Esophagus squamous epithelium (tissue), 5 donors: Measurements from ENCODE around the gene DCDC2C. TPM values are rescaled to one million over a fixed set of nuclear protein-coding genes. Genes with fewer than 3 reads are reported as not detected.

Experiments used
- DNase-seq: peaks from one replicate; lab custom pipeline; 2025; lab: John Stamatoyannopoulos, UW
- H3K27ac ChIP-seq, 4 donors: fragments of 200-600 bp; sonication (generic); one replicate each; pipeline ENCODE4 v1.5.1; 2016 to 2019; ENCODE audit warnings: mild to moderate bottlenecking in 1 of 4
- H3K27me3 ChIP-seq, 4 donors: fragments of 200-600 bp; sonication (generic); 1 replicate in 3 of 4; 2 replicates in 1 of 4; pipeline versions ENCODE4 v1.5.1 to v1.6.0; 2017 to 2021; ENCODE audit warnings: antibody characterized with exemption in 1 of 4
- H3K36me3 ChIP-seq, 3 donors: fragments of 200-600 bp; sonication (generic); one replicate each; pipeline ENCODE4 v1.5.1; 2016 to 2019
- H3K4me1 ChIP-seq, 3 donors: fragments of 200-600 bp; sonication (generic); one replicate each; pipeline ENCODE4 v1.5.1; 2017 to 2019
- H3K4me3 ChIP-seq, 4 donors: fragments of 200-600 bp; sonication (generic); 1 replicate in 3 of 4; 2 replicates in 1 of 4; pipeline ENCODE4 v1.5.1; 2016 to 2019; ENCODE audit warnings: mild to moderate bottlenecking in 2 of 4, moderate library complexity in 1 of 4
- H3K9me3 ChIP-seq, 3 donors: fragments of 200-600 bp; sonication (generic); one replicate each; pipeline ENCODE4 v1.5.1; 2016 to 2019
- POLR2A ChIP-seq, 4 donors: fragments of 450-650 bp; IDR thresholded peaks; one replicate each; pipeline ENCODE4 v1.6.1; 2017; ENCODE audit warnings: antibody characterized with exemption in 4 of 4, mild to moderate bottlenecking in 4 of 4, moderate library complexity in 3 of 4
- WGBS, 2 donors: methylation state at CpG; one replicate each; pipeline ENCODE4 v1.1.5; 2018; 5-methylcytosine and 5-hydroxymethylcytosine counted together
- intact Hi-C: fragments of 100-400 bp; cut with DNase I; formaldehyde crosslinking; loops from one replicate; pipeline ENCODE4 v1.15.0; 2022
- total RNA-seq, 4 donors: library from RNA; depleted of rRNA; stranded (reverse); fragments of >200 nt; gene quantifications; one replicate each; pipeline ENCODE4 v1.1.0, GENCODE V29; 2016
- TF ChIP-seq, protein P1 (sequence below), 6 experiments: fragments of 450-650 bp in 4 of 6; fragments of 200-600 bp in 2 of 6; sonication (generic) in 2 of 6; IDR thresholded peaks; one replicate each; pipeline ENCODE4 v1.5.1; 2016 to 2019; ENCODE audit warnings: antibody characterized with exemption in 6 of 6, mild to moderate bottlenecking in 4 of 6, moderate library complexity in 4 of 6
- donor health status: DM: yes; HTN: yes; CAD: no.

DCDC2C gene
- total RNA-seq, 4 donors from 2014 or later = not detected

GRCh38 chr2:3837086-3837485 is 133.7 kb downstream of the DCDC2C start:
- no peaks in the 10 kb centered on the region for H3K9me3 ChIP-seq

GRCh38 chr2:3838348-3838747 is 135.0 kb downstream of the DCDC2C start:
- no peaks in the 10 kb centered on the region for H3K27me3 ChIP-seq
- no peaks in the 10 kb centered on the region for H3K9me3 ChIP-seq
- TF ChIP-seq POLR2A (IDR thresholded peaks at IDR 0.05) = no peak
- TF ChIP-seq, protein P1, sequence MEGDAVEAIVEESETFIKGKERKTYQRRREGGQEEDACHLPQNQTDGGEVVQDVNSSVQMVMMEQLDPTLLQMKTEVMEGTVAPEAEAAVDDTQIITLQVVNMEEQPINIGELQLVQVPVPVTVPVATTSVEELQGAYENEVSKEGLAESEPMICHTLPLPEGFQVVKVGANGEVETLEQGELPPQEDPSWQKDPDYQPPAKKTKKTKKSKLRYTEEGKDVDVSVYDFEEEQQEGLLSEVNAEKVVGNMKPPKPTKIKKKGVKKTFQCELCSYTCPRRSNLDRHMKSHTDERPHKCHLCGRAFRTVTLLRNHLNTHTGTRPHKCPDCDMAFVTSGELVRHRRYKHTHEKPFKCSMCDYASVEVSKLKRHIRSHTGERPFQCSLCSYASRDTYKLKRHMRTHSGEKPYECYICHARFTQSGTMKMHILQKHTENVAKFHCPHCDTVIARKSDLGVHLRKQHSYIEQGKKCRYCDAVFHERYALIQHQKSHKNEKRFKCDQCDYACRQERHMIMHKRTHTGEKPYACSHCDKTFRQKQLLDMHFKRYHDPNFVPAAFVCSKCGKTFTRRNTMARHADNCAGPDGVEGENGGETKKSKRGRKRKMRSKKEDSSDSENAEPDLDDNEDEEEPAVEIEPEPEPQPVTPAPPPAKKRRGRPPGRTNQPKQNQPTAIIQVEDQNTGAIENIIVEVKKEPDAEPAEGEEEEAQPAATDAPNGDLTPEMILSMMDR (IDR thresholded peaks at IDR 0.05) = no peak
- 82 to 92% methylated on average over 3 of the region's 3 CpGs for WGBS, 2 donors
- H3K36me3 ChIP-seq = no peaks in the 10 kb centered on the region
- intact Hi-C loops = no loop called here
- H3K4me1 ChIP-seq = no peaks in the 10 kb centered on the region
- no peak overlapping the region for H3K4me3 ChIP-seq
- H3K27ac ChIP-seq = no peak overlapping the region
- no peak for DNase-seq

More at GRCh38 chr2:3837086-3837485, 133.7 kb downstream of the DCDC2C start:
- 67 to 74% methylated on average over 7 of the region's 7 CpGs for WGBS, 2 donors
- no peak for DNase-seq
- Histone ChIP-seq H3K27me3 (no peaks in the 10 kb centered on the region), H3K4me3 (no peak overlapping the region), H3K4me1 (no peaks in the 10 kb centered on the region), H3K36me3 (no peaks in the 10 kb centered on the region), H3K27ac (no peak overlapping the region)
- intact Hi-C loops = no loop called here
- TF ChIP-seq POLR2A (IDR thresholded peaks at IDR 0.05) = no peak
- TF ChIP-seq, protein P1 (IDR thresholded peaks at IDR 0.05) = no peak

DNA sequence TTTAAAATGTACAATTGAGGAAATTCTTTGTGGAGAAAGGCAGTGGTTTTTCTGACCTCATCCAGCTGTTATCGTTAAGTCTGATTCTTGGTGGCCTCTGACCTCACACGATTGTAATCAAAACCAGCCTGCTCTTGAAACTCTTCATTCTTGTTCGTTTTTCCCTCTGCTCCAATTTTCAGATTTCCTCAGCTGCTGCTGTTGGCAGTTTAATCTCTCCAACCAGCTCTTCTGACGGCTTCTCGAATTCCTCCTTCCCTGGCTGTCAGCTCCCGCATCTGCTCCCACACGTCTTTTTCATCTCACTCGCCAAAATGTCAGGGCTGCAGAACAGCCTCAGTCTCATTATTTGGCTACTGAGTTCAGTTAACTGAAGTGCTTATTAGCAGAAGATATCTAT is 136.1 kb downstream of the DCDC2C start:
- H3K27ac ChIP-seq = no peak overlapping the region
- intact Hi-C loops = no loop called here
- H3K4me1 ChIP-seq = no peaks in the 10 kb centered on the region
- no peaks in the 10 kb centered on the region for H3K27me3 ChIP-seq
- H3K4me3 ChIP-seq = no peak overlapping the region
- TF ChIP-seq, protein P1 (IDR thresholded peaks at IDR 0.05) = no peak
- TF ChIP-seq POLR2A (IDR thresholded peaks at IDR 0.05) = no peak
- DNase-seq = no peak
- no peaks in the 10 kb centered on the region for H3K9me3 ChIP-seq
- WGBS, 2 donors = 34 to 47% methylated on average over 8 of the region's 8 CpGs
- H3K36me3 ChIP-seq = no peaks in the 10 kb centered on the region

DNA sequence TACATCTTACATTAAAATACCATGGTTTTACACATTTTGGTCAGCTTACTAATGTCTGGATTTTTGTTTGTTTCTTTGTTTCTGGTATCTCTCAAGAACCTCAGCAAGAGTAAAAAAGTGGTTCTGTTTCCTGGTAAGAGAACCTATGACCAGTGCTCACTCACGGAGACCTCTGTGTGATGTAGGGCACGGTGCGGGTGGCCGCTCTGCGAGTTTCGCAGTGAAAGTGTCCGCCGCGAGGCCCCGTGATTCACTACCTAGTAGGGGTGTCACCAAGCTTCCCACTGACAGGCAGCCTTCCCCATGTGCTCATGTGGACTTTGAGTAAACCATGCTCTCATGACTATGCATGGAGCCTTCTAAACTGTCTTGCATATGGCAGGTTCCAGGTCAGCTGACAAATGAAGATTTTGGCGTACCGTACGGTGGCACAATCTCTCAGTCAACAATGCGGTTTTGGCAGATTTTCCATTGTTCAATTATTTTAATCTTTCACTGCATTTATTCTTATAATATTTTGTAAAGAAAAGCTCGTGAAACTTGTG is 137.3 kb downstream of the DCDC2C start:
- WGBS, 2 donors = 92 to 93% methylated on average over 10 to 15 of the region's 15 CpGs
- no peak for TF ChIP-seq POLR2A (IDR thresholded peaks at IDR 0.05)
- TF ChIP-seq, protein P1 (IDR thresholded peaks at IDR 0.05) = no peak
- DNase-seq = no peak
- no peaks in the 10 kb centered on the region for H3K27me3 ChIP-seq
- intact Hi-C loops = no loop called here
- no peak overlapping the region for H3K27ac ChIP-seq
- H3K4me1 ChIP-seq = no peaks in the 10 kb centered on the region
- no peaks in the 10 kb centered on the region for H3K36me3 ChIP-seq
- no peak overlapping the region for H3K4me3 ChIP-seq
- H3K9me3 ChIP-seq = no peaks in the 10 kb centered on the region

DNA sequence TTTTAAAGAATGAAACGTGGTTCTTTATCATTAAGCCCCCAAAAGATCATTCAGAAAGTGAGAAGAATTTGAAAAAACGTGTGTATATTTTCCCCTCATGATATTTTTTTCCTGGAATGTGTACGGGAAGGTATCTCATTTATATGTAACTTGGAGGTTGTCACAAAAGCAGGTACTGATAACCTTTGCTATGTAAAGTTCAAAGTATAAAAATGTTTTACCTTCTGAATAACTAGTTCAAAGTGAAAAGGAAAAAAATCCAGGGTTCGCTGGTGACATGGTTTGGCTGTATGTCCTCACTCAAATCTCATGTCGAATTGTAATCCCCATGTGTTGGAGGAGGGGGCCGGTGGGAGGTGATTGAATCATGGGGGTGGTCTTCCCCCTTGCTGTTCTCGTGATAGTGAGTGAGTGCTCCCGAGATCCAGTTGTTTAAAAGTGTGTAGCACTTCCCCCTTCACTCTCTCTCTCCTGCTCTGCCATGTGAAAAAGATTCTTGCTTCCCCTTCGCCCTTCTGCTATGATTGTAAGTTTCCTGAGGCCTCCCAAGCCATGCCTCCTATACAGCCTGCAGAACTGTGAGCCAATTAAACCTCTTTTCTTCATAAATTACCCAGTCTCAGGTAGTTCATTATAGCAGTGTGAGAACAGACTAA is 144.2 kb downstream of the DCDC2C start:
- no peak overlapping the region for H3K4me3 ChIP-seq
- H3K27me3 ChIP-seq = no peaks in the 10 kb centered on the region
- no peak for TF ChIP-seq POLR2A (IDR thresholded peaks at IDR 0.05)
- TF ChIP-seq, protein P1 (IDR thresholded peaks at IDR 0.05) = no peak
- no peak for DNase-seq
- H3K27ac ChIP-seq = no peak overlapping the region
- H3K4me1 ChIP-seq = no peaks in the 10 kb centered on the region
- no peaks in the 10 kb centered on the region for H3K36me3 ChIP-seq
- intact Hi-C loops = no loop called here
- 30 to 36% methylated on average over 9 of the region's 9 CpGs for WGBS, 2 donors
- H3K9me3 ChIP-seq = no peaks in the 10 kb centered on the region
